HEK293T (cell line): ENCODE results near the gene CBR4.

ENCODE experiments used
- BHLHE40 ChIP-seq: fragments of 450-650 bp; IDR thresholded peaks from 2 replicates; pipeline ENCODE4 v1.6.1; 2016; ENCODE audit warnings: mild to moderate bottlenecking, moderate library complexity, borderline replicate concordance
- ELF4 ChIP-seq: fragments of 450-650 bp; IDR thresholded peaks from 2 replicates; pipeline ENCODE4 v1.6.1; 2017; ENCODE audit warnings: antibody characterized with exemption
- FOXA1 ChIP-seq: fragments of 450-650 bp; IDR thresholded peaks from 2 replicates; pipeline ENCODE4 v1.6.1; 2016; ENCODE audit warnings: mild to moderate bottlenecking
- FOXK2 ChIP-seq: fragments of 450-650 bp; IDR thresholded peaks from 2 replicates; pipeline ENCODE4 v1.6.1; 2016; ENCODE audit warnings: mild to moderate bottlenecking
- FOXM1 ChIP-seq: fragments of 450-650 bp; IDR thresholded peaks from 2 replicates; pipeline ENCODE4 v1.6.1; 2017; ENCODE audit warnings: mild to moderate bottlenecking, borderline replicate concordance
- LEF1 ChIP-seq: fragments of 450-650 bp; IDR thresholded peaks from 2 replicates; pipeline ENCODE4 v1.6.1; 2017; ENCODE audit warnings: mild to moderate bottlenecking, borderline replicate concordance
- PKNOX1 ChIP-seq: fragments of 450-650 bp; IDR thresholded peaks from 2 replicates; pipeline ENCODE4 v1.6.1; 2016
- SP1 ChIP-seq: fragments of 450-650 bp; IDR thresholded peaks from 2 replicates; pipeline ENCODE4 v1.6.1; 2017
- SUZ12 ChIP-seq: fragments of 450-650 bp; IDR thresholded peaks from 2 replicates; pipeline ENCODE4 v1.6.1; 2016; ENCODE audit warnings: mild to moderate bottlenecking
- TARDBP ChIP-seq: fragments of 450-650 bp; IDR thresholded peaks from 2 replicates; pipeline ENCODE4 v1.6.1; 2016
- ZNF384 ChIP-seq: fragments of 450-650 bp; IDR thresholded peaks from 2 replicates; pipeline ENCODE4 v1.6.1; 2016

GRCh38 chr4:169014586-169014985, 4.5 kb upstream of the CBR4 start:
- TF ChIP-seq BHLHE40: no peak
- TF ChIP-seq FOXM1: no peak
- no peak for TF ChIP-seq SUZ12
- no peak for TF ChIP-seq ZNF384
- no peak for TF ChIP-seq SP1
- TF ChIP-seq FOXK2: no peak
- TF ChIP-seq ELF4: no peak
- no peak for TF ChIP-seq TARDBP
- TF ChIP-seq PKNOX1: no peak
- TF ChIP-seq FOXA1: no peak
- TF ChIP-seq LEF1: no peak
